PFSK-1 (cell line): ENCODE data around the gene ENOX2.

ENCODE experiments used
- FOXP2 ChIP-seq: optimal IDR thresholded peaks from 2 replicates; pipeline ENCODE3; 2011; ENCODE audit warnings: borderline replicate concordance, control low read depth, inconsistent platforms; ENCODE audit not compliant: insufficient read depth; ENCODE audit errors: extremely low read length, extremely low read depth
- POLR2AphosphoS5 ChIP-seq: IDR thresholded peaks from 2 replicates; pipeline ENCODE4 v1.6.1; 2012; ENCODE audit warnings: low read depth, mild to moderate bottlenecking, control low read depth, low read length, moderate library complexity
- SIN3A ChIP-seq: IDR thresholded peaks from 2 replicates; pipeline ENCODE4 v1.6.1; 2012; ENCODE audit warnings: mild to moderate bottlenecking, low read length, moderate library complexity, borderline replicate concordance; ENCODE audit not compliant: insufficient read depth
- TAF1 ChIP-seq: IDR thresholded peaks from 2 replicates; pipeline ENCODE4 v1.6.1; 2012; ENCODE audit warnings: low read length, control low read depth, borderline replicate concordance; ENCODE audit not compliant: insufficient read depth
- TF ChIP-seq, protein P1 (sequence below), 2 experiments: IDR thresholded peaks; 2 replicates each; pipeline versions ENCODE4 v1.6.1 to v1.8.0; 2011 to 2012; ENCODE audit warnings: low read depth in 2 of 2, low read length in 2 of 2, control low read depth in 1 of 2, inconsistent platforms in 1 of 2, mild to moderate bottlenecking in 1 of 2, moderate library complexity in 1 of 2; ENCODE audit not compliant: insufficient read depth in 1 of 2

ENOX2 gene

DNA sequence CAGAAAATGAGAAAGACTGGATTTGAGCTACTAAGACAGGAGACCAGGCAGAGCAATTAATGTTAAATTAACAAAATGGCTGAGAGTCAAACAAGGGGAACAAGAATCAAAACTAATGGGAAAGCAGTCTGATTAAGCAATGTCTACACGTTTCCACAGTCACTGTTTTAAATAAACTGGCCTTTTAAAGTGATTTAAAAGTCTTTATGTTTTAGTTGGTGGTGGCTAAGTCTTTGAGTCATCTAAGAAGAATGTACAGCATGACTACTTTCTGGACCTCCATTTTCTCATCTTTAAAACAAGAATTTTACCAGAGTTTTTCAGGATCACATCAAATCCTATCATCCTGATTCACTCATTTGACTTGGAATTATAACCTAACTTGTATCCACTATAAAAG lies 233.8 kb downstream of the ENOX2 start:
- TF ChIP-seq TAF1 (no peak), POLR2AphosphoS5 (no peak), FOXP2 (no peak), SIN3A (no peak)
- TF ChIP-seq, protein P1, sequence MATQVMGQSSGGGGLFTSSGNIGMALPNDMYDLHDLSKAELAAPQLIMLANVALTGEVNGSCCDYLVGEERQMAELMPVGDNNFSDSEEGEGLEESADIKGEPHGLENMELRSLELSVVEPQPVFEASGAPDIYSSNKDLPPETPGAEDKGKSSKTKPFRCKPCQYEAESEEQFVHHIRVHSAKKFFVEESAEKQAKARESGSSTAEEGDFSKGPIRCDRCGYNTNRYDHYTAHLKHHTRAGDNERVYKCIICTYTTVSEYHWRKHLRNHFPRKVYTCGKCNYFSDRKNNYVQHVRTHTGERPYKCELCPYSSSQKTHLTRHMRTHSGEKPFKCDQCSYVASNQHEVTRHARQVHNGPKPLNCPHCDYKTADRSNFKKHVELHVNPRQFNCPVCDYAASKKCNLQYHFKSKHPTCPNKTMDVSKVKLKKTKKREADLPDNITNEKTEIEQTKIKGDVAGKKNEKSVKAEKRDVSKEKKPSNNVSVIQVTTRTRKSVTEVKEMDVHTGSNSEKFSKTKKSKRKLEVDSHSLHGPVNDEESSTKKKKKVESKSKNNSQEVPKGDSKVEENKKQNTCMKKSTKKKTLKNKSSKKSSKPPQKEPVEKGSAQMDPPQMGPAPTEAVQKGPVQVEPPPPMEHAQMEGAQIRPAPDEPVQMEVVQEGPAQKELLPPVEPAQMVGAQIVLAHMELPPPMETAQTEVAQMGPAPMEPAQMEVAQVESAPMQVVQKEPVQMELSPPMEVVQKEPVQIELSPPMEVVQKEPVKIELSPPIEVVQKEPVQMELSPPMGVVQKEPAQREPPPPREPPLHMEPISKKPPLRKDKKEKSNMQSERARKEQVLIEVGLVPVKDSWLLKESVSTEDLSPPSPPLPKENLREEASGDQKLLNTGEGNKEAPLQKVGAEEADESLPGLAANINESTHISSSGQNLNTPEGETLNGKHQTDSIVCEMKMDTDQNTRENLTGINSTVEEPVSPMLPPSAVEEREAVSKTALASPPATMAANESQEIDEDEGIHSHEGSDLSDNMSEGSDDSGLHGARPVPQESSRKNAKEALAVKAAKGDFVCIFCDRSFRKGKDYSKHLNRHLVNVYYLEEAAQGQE (IDR thresholded peaks at IDR 0.05; ENCODE audit: insufficient read depth in 1 of 2, low read depth in 2 of 2, low read length in 2 of 2) = no peak

DNA sequence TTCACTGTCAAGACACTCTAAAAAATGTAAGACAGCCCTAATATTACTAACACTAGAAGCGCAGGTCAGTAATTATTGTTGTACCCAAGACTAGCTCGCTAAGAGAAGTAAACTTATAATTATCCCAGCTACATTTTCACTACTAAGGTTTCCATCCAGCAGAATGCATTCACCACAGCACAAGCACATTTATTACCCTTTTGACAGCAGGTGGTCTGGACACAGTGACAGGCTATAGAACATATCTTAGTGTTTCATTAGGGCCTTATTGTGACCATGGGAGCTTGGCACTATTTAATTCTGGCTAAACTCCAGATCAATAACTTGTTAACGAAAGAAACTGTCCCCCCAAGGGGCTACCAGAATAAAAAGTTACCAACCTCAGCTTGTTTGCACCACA lies 237.7 kb downstream of the ENOX2 start:
- TF ChIP-seq TAF1 = no peak
- no peak for TF ChIP-seq POLR2AphosphoS5
- TF ChIP-seq SIN3A = no peak
- TF ChIP-seq, protein P1 (IDR thresholded peaks at IDR 0.05; ENCODE audit: insufficient read depth in 1 of 2, low read depth in 2 of 2, low read length in 2 of 2) = no peak
- TF ChIP-seq FOXP2 = no peak

DNA sequence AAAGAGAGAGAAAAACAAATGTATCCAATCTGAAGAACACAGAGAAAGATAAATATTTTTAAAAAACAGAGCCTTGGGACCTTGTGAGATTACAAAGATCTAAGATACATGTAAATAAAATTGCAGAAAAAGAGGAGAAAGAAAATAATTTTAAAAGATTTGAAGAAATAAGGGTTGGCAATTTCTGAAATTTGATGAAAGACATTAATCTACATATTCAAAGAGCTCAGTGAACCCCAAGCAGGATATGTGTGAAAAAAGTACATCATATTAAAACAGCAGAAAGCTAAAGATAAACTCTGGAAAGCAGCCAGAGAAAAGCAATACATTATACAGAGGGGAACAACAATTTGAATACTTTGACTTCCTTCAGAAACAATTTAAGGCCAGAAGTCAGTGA lies 244.7 kb downstream of the ENOX2 start:
- TF ChIP-seq, protein P1 (IDR thresholded peaks at IDR 0.05; ENCODE audit: insufficient read depth in 1 of 2, low read depth in 2 of 2, low read length in 2 of 2) = no peak
- TF ChIP-seq FOXP2 (no peak), POLR2AphosphoS5 (no peak), TAF1 (no peak), SIN3A (no peak)

DNA sequence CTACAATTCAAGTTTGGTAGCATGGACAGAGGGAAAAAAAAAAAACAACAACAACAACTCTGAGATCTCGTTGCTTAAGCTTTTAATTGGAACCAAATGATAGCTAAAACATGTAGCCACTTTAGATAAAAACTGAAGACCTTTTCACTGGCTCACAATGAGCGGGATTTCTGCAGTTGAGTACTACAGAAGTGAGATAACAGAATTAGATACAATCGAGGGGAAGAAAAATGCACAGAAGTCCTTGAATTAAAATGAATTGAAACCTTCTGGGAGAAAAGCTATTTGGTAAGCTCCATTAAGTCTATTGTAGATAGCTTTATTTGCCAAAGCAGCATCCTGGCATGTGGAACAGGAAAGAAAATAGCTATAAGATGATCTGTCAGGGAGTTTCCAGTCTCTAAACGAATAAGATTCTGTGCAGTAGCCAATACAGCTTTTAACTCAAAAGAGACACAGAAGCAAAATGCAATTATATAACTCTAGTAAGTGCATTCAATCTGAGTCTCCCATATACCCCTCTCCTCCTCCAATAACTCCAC lies 248.5 kb downstream of the ENOX2 start:
- no peak for TF ChIP-seq SIN3A
- no peak for TF ChIP-seq FOXP2
- no peak for TF ChIP-seq POLR2AphosphoS5
- TF ChIP-seq, protein P1 (IDR thresholded peaks at IDR 0.05; ENCODE audit: insufficient read depth in 1 of 2, low read depth in 2 of 2, low read length in 2 of 2) = no peak
- no peak for TF ChIP-seq TAF1
